Uterus (tissue), 2 donors: ENCODE measurements around the gene ACTL9.

Experiments used
- POLR2A ChIP-seq, 2 donors: fragments of 450-650 bp; IDR thresholded peaks; one replicate each; pipeline ENCODE4 v1.6.1; 2016; ENCODE audit warnings: antibody characterized with exemption in 2 of 2, mild to moderate bottlenecking in 1 of 2, moderate library complexity in 1 of 2
- TF ChIP-seq, protein P1 (sequence below), 4 experiments: fragments of 200-600 bp in 2 of 4; fragments of 450-650 bp in 2 of 4; sonication (generic) in 2 of 4; IDR thresholded peaks; one replicate each; pipeline ENCODE4 v1.5.1; 2016 to 2019; ENCODE audit warnings: antibody characterized with exemption in 4 of 4, mild to moderate bottlenecking in 2 of 4, moderate library complexity in 1 of 4

- TF ChIP-seq POLR2A (IDR thresholded peaks at IDR 0.05): no peak
- TF ChIP-seq, protein P1, sequence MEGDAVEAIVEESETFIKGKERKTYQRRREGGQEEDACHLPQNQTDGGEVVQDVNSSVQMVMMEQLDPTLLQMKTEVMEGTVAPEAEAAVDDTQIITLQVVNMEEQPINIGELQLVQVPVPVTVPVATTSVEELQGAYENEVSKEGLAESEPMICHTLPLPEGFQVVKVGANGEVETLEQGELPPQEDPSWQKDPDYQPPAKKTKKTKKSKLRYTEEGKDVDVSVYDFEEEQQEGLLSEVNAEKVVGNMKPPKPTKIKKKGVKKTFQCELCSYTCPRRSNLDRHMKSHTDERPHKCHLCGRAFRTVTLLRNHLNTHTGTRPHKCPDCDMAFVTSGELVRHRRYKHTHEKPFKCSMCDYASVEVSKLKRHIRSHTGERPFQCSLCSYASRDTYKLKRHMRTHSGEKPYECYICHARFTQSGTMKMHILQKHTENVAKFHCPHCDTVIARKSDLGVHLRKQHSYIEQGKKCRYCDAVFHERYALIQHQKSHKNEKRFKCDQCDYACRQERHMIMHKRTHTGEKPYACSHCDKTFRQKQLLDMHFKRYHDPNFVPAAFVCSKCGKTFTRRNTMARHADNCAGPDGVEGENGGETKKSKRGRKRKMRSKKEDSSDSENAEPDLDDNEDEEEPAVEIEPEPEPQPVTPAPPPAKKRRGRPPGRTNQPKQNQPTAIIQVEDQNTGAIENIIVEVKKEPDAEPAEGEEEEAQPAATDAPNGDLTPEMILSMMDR (IDR thresholded peaks at IDR 0.05): no peak
Observed at GRCh38 chr19:8681345-8682029, 17.1 kb downstream of the ACTL9 start.
